Hepatocyte (in vitro differentiated cells): ENCODE data around the gene CD86.

ENCODE experiments used
- CTCF ChIP-seq: fragments of 200-600 bp; sonication (generic); IDR thresholded peaks from 2 replicates; pipeline ENCODE4 v1.5.1; 2016; ENCODE audit warnings: antibody characterized with exemption, mild to moderate bottlenecking; ENCODE audit not compliant: poor library complexity
- EZH2 ChIP-seq: fragments of 200-600 bp; sonication (generic); IDR thresholded peaks from 2 replicates; pipeline ENCODE4 v1.6.1; 2016; ENCODE audit warnings: antibody characterized with exemption, mild to moderate bottlenecking, borderline replicate concordance
- EZH2phosphoT487 ChIP-seq: fragments of 200-600 bp; sonication (generic); IDR thresholded peaks from one replicate; pipeline ENCODE4 v1.6.1; 2018; ENCODE audit warnings: antibody characterized with exemption, mild to moderate bottlenecking, low read depth, moderate library complexity; ENCODE audit not compliant: unreplicated experiment, severe bottlenecking

GRCh38 chr3:122103821-122104514, 48.8 kb downstream of the CD86 start:
- TF ChIP-seq CTCF = no peak
- TF ChIP-seq EZH2phosphoT487 = no peak
- TF ChIP-seq EZH2 = no peak
